ENCODE data around the gene PADI1.

Gene PADI1

DNA sequence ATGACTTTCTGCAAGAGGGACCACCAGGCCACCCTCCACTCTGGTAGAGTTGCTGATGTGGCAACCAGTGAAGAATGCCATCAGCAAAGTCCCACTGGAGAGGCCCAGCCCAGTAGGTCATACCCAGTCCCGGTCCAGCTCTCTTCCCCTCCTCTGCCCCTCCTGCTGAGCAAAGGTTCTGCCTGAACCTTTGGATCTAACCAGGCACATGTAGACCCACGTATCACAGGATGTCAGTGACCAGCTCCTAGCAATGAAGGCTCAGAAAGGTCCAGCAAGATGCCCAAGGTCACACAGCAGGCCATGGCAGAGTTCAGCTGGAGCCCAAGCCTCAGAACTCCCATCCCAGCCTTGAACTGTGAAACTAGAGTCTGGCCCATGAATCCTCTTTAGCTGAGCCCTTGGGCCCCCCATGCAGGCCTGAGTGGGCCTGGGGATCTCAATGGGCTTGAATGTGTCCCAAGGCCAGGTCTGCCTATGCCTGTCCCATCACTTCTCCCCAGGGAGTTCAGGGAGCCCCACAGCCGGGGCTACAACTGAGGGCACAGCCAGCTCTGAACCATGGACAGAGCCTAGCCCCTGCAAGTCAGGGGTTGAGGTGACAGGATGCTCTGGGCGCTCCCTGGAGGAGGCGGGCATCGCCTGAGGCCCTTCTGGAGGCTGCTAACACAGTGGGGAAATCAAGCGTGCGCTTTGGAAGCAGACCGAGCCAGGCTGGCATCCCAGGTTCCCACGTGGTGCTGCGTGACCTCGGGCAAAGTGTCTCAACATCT lies 21.4 kb upstream of the PADI1 start:
- DNase-seq (ENCODE audit: low read depth) = no peak
- TF ChIP-seq, protein P1, sequence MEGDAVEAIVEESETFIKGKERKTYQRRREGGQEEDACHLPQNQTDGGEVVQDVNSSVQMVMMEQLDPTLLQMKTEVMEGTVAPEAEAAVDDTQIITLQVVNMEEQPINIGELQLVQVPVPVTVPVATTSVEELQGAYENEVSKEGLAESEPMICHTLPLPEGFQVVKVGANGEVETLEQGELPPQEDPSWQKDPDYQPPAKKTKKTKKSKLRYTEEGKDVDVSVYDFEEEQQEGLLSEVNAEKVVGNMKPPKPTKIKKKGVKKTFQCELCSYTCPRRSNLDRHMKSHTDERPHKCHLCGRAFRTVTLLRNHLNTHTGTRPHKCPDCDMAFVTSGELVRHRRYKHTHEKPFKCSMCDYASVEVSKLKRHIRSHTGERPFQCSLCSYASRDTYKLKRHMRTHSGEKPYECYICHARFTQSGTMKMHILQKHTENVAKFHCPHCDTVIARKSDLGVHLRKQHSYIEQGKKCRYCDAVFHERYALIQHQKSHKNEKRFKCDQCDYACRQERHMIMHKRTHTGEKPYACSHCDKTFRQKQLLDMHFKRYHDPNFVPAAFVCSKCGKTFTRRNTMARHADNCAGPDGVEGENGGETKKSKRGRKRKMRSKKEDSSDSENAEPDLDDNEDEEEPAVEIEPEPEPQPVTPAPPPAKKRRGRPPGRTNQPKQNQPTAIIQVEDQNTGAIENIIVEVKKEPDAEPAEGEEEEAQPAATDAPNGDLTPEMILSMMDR (IDR thresholded peaks at IDR 0.05; ENCODE audit: control insufficient read depth, insufficient read depth, low read depth, low read length, missing control alignments) = no peak
- H3K4me3 ChIP-seq (ENCODE audit: control insufficient read depth, low read depth, low read length) = no peak overlapping the region

DNA sequence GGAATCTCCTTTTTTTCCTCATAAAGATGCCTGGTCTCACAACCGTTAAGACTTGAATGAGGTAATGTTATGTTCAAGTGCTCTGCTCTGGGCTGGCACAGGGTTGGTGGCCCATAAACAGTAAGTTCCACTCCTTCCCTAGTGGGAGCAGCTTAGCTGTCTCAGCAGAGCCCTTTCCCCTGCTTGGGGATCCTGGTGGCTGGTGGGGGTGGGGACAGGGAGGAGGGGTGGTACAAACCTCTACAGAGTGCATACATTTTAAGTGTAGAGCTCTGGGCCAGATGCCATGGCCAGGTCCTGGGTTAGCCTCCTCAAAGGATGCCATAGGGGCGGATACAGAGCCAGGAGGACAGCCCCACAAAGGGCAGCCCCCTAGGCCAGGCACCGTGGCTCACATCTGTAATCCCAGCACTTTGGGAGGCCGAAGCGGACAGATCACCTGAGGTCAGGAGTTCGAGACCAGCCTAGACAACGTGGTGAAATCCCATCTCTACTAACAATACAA lies 20.7 kb upstream of the PADI1 start:
- H3K4me3 ChIP-seq (ENCODE audit: control insufficient read depth, low read depth, low read length) = no peak overlapping the region
- TF ChIP-seq, protein P1 (IDR thresholded peaks at IDR 0.05; ENCODE audit: control insufficient read depth, insufficient read depth, low read depth, low read length, missing control alignments) = no peak
- no peak for DNase-seq (ENCODE audit: low read depth)

DNA sequence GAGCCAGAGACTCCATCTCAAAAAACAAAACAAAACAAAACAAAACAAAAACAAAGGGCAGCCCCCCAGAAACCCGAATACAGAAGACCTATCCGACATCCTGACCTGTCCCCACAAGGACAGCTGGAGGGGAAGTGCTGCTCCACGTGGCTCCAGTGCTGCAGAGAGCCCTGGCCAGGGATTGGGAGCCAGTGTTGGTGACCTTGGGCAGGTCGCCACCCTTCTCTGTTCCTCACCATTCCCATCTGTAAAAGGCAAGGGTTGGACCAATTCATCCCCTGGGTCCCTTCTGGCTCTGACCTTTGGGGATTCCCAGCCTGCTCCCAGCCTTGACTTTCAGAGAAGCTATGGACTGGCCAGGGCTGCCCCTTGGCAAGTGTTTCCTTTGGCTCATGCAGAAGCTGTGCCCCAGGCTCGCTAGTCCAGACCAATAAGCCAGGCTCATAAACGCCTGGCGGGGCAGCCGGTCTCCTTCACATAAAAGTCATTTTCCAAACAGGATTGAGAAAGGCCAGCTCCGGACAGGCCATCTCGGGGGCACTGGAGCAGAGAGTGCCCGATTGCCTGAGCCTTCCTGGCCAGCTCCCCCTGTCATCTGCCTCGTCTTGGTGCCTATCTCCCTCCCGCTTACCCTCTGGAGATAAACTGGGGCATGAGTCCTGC lies 20.0 kb upstream of the PADI1 start:
- H3K4me3 ChIP-seq (ENCODE audit: control insufficient read depth, low read depth, low read length) = no peak overlapping the region
- no peak for DNase-seq (ENCODE audit: low read depth)
- TF ChIP-seq, protein P1 (IDR thresholded peaks at IDR 0.05; ENCODE audit: control insufficient read depth, insufficient read depth, low read depth, low read length, missing control alignments) = no peak

DNA sequence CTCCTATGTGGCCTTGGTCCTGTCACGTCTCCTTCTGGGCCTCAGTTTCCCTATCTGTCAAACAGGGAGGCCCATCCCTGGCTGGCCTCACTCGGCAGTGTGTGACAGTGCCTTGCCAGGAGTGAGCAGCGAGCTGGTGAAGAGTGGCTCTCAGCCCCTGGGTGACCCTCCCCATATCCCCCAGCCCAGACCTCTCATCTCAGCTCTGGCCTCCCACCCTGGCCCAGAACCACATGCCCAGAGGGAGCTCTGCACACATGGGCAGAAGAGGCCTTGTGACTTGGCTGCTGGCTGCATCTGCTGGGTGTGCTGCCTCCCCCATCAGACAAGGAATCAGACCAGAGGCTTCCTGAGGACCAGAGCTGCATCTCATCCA lies 19.5 kb upstream of the PADI1 start:
- no peak for DNase-seq (ENCODE audit: low read depth)
- TF ChIP-seq, protein P1 (IDR thresholded peaks at IDR 0.05; ENCODE audit: control insufficient read depth, insufficient read depth, low read depth, low read length, missing control alignments) = no peak

DNA sequence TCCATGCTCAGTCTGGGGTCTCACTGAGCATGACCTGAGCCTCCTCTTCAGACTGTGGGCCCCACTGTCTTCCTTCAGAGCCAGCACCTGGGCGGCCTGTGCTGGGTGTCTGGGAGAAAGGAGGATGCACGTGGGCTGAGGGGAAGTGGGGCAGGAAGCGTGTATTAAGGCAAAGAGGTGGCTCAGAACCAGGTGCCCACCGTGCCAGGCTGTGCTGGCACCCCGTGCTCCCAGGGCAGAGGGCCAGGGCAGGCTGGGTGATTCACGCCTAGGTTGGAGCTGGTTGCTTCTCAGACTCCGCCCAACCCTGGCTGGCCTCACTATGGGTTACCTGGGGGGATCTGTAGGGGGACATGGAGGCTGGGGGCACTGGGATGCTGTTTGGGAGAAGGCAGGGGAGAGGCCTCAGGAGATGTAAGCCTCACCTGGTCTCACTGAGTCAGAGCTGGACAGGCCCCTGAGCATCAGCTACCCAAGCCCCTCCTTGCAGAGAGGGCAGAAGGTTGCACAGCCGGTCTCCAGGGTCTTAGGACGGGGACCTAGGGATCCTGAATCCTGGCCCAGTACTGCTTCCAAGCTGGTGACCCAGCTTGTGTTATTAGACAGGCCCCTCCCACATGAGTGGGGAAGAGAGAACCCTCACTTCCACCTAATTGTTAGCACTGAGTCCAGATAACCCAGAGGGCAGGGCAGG lies 18.6 kb upstream of the PADI1 start:
- H3K4me3 ChIP-seq (ENCODE audit: control insufficient read depth, low read depth, low read length) = no peak overlapping the region
- DNase-seq (ENCODE audit: low read depth) = no peak
- TF ChIP-seq, protein P1 (IDR thresholded peaks at IDR 0.05; ENCODE audit: control insufficient read depth, insufficient read depth, low read depth, low read length, missing control alignments) = no peak

More for the DNA sequence above, 19.5 kb upstream of the PADI1 start:
- H3K4me3 ChIP-seq (ENCODE audit: control insufficient read depth, low read depth, low read length) = no peak overlapping the region

DNA sequence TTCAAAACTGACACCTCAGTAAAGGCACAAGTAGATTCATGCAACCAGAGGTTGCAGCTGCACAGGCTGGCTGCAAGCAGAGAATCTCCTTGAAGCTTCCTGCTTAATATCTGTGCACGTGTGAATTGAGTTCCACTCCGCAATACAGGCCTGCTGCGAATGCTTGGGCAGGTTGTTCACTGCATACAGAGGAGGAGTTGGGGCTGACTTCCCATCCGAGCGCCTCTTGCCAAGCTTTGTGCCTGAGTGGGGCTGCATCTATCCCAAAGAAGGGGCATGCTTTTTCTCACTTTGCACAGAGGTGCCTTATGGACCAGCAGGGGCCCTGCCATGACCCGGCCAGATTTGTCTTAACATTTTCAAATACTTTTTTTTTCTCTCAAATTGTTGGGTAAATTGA lies 17.9 kb upstream of the PADI1 start:
- DNase-seq (ENCODE audit: low read depth) = no peak
- TF ChIP-seq, protein P1 (IDR thresholded peaks at IDR 0.05; ENCODE audit: control insufficient read depth, insufficient read depth, low read depth, low read length, missing control alignments) = no peak
- no peak overlapping the region for H3K4me3 ChIP-seq (ENCODE audit: control insufficient read depth, low read depth, low read length)

Data from AG09309 (cell line).